Middle frontal gyrus (tissue), 1 donor: ENCODE data around the gene FOXN1.

Experiments
- DNase-seq: peaks from one replicate; pipeline ENCODE4 v3.0.0-alpha.2; 2015; ENCODE audit warnings: low spot score; ENCODE audit errors: extremely low spot score

FOXN1 gene

GRCh38 chr17:28498652-28499363, 7.3 kb upstream of the FOXN1 start:
- DNase-seq = no peak

- DNase-seq = no peak
These were observed 6.8 kb upstream of the FOXN1 start for GRCh38 chr17:28499364-28499664.

- no peak for DNase-seq
These were observed 6.3 kb upstream of the FOXN1 start for GRCh38 chr17:28499684-28500357.

GRCh38 chr17:28500712-28501379, 5.3 kb upstream of the FOXN1 start:
- DNase-seq = no peak

- DNase-seq = no peak
These were observed 4.5 kb upstream of the FOXN1 start for GRCh38 chr17:28501421-28502284.

- DNase-seq = no peak
These were observed 2.7 kb upstream of the FOXN1 start for GRCh38 chr17:28503420-28503819.

GRCh38 chr17:28506763-28507487, 777 bp downstream of the FOXN1 start:
- DNase-seq = no peak

GRCh38 chr17:28507567-28508203, 1.5 kb downstream of the FOXN1 start:
- DNase-seq = no peak

GRCh38 chr17:28508211-28508724, 2.1 kb downstream of the FOXN1 start:
- DNase-seq = no peak

GRCh38 chr17:28509789-28510188, 3.6 kb downstream of the FOXN1 start:
- DNase-seq = no peak

GRCh38 chr17:28511858-28512461, 5.8 kb downstream of the FOXN1 start:
- DNase-seq = no peak

GRCh38 chr17:28513476-28513875, 7.3 kb downstream of the FOXN1 start:
- no peak for DNase-seq

GRCh38 chr17:28514561-28515002, 8.4 kb downstream of the FOXN1 start:
- DNase-seq = no peak

- DNase-seq = no peak
These were observed 9.4 kb downstream of the FOXN1 start for GRCh38 chr17:28515518-28515917.

GRCh38 chr17:28518132-28518531, 12.0 kb downstream of the FOXN1 start:
- DNase-seq = no peak

GRCh38 chr17:28518578-28518977, 12.4 kb downstream of the FOXN1 start:
- no peak for DNase-seq

- no peak for DNase-seq
These were observed 13.1 kb downstream of the FOXN1 start for GRCh38 chr17:28519236-28519635.

- DNase-seq = no peak
These were observed 14.5 kb downstream of the FOXN1 start for GRCh38 chr17:28520687-28521086.

- DNase-seq = no peak
These were observed 15.3 kb downstream of the FOXN1 start for GRCh38 chr17:28521311-28522085.
